Heart right ventricle (tissue), 16 donors: ENCODE results near the gene KCNH1. TPM values are rescaled to one million over a fixed set of nuclear protein-coding genes. Genes with fewer than 3 reads are reported as not detected.

Source experiments
- ATAC-seq, 8 donors: fragments of 200-7000 bp; cut with Tn5 transposase; one replicate each; pipeline ENCODE4 v1.9.1; 2020; ENCODE audit warnings: mild to moderate bottlenecking in 8 of 8, moderate library complexity in 8 of 8, moderate number of reproducible peaks in 1 of 8
- DNase-seq, 2 donors: peaks; one replicate each; pipeline ENCODE4 v3.0.0-alpha.2; 2020
- H3K27ac ChIP-seq, 10 donors: fragments of 200-600 bp; sonication (generic) in 2 of 10; one replicate each; pipeline versions ENCODE4 v1.5.0 to v1.8.0; 2020 to 2022; ENCODE audit warnings: mild to moderate bottlenecking in 3 of 10
- H3K27me3 ChIP-seq, 7 donors: fragments of 200-600 bp; one replicate each; pipeline ENCODE4 v1.8.0; 2021 to 2022; ENCODE audit warnings: mild to moderate bottlenecking in 2 of 7
- H3K36me3 ChIP-seq, 9 donors: fragments of 200-600 bp; sonication (generic) in 1 of 9; one replicate each; pipeline versions ENCODE4 v1.5.0 to v1.8.0; 2020 to 2022; ENCODE audit warnings: mild to moderate bottlenecking in 2 of 9
- H3K4me1 ChIP-seq, 9 donors: fragments of 200-600 bp; sonication (generic) in 1 of 9; one replicate each; pipeline versions ENCODE4 v1.5.0 to v1.8.0; 2020 to 2022; ENCODE audit warnings: mild to moderate bottlenecking in 4 of 9
- H3K4me3 ChIP-seq, 10 donors: fragments of 200-600 bp; sonication (generic) in 2 of 10; one replicate each; pipeline versions ENCODE4 v1.5.0 to v1.8.0; 2020 to 2022; ENCODE audit warnings: mild to moderate bottlenecking in 7 of 10, moderate library complexity in 2 of 10
- H3K9me3 ChIP-seq, 11 donors: fragments of 200-600 bp in 10 of 11; sonication (generic) in 2 of 11; one replicate each; pipeline versions ENCODE4 v1.5.0 to v1.8.0; 2013 to 2022; ENCODE audit warnings: mild to moderate bottlenecking in 2 of 11, control low read depth in 1 of 11, moderate library complexity in 1 of 11
- CTCF ChIP-seq, 9 donors: fragments of 200-600 bp; sonication (generic) in 2 of 9; IDR thresholded peaks; one replicate each; pipeline versions ENCODE4 v1.5.0 to v1.8.0; 2021 to 2022; ENCODE audit warnings: antibody characterized with exemption in 9 of 9, mild to moderate bottlenecking in 5 of 9, moderate library complexity in 1 of 9
- WGBS, 2 donors: extraction: QIAGEN DNeasy Blood & Tissue Kit; methylation state at CpG; one replicate each; pipeline ENCODE4 v1.1.7; 2013; ENCODE audit warnings: inconsistent platforms in 1 of 2; 5-methylcytosine and 5-hydroxymethylcytosine counted together
- intact Hi-C, 10 donors: fragments of 100-400 bp; cut with DNase I; formaldehyde crosslinking; loops; one replicate each; pipeline versions ENCODE4 v1.11.1 to v1.14.2; 2022
- polyA plus RNA-seq, 2 donors: library from polyadenylated mRNA; stranded (reverse); fragments of 200-250 nt; gene quantifications; one replicate each; pipeline ENCODE4 v1.2.3, GENCODE V29; 2013
- total RNA-seq, 10 donors: library from RNA; stranded (reverse); fragmentation: NEBNext Ultra II Directional in 3 of 10; extraction: Animal tissue kit (Norgen Biotek cat#: 25700) in 3 of 10; gene quantifications; one replicate each; pipeline versions ENCODE4 v1.2.1 to v1.2.4, GENCODE V29; 2021 to 2023
- donor health status: Arrhythmogenic right ventricular cardiomyopathy.
- donor health status: ischemic (EF 13 %, LVEDD 7.1; RV severe dilation, severe dysfunction).
- donor health status: healthy with polysubstance abuse.
- donor health status: DM: no; HTN: yes; CAD: no.
- donor health status: DM: no; HTN: no; CAD: no.
- donor health status: ischemic (EF 25% LVEDD 6.9; RV normal size, moderate dysfunction).
- donor health status: ischemic (EF 25% LVEDD 5.7; RV mildly dilated, moderate dysfunction).
- donor health status: healthy.
- donor health status: DM: yes; HTN: yes; CAD: no.
- donor health status: Ischemic cardiomyopathy.
- donor health status: ischemic (EF 35%, LVEDD 5.7; RV mildly dilated, moderate dysfunction).
- donor health status: nonischemic (EF 11% LVEDD 7.7; RV severe dilation, severe dysfunction).
- donor health status: DM: yes; HTN: yes; CAD: no.
- donor health status: PGD.
- donor health status: ischemic (EF 29% LVEDD 5.4; RV normal size, mild dysfunction).
- donor health status: nonischemic (EF 23%, LVEDD 6.1; RV moderate dilation, normal function).

The KCNH1 gene
- total and polyA plus RNA-seq, 12 donors: 0.09 TPM; not detected in 11

- no peaks in the 10 kb centered on the region for H3K27me3 ChIP-seq
- no peak overlapping the region for H3K27ac ChIP-seq
- H3K9me3 ChIP-seq: no peaks in the 10 kb centered on the region
- WGBS, 2 donors: 77 to 83% methylated on average over 7 of the region's 7 CpGs
- DNase-seq: no peak
- H3K36me3 ChIP-seq: no peaks in the 10 kb centered on the region
- H3K4me1 ChIP-seq: no peaks in the 10 kb centered on the region
- TF ChIP-seq CTCF (IDR thresholded peaks at IDR 0.05): no peak
- intact Hi-C loops: no loop called here
- H3K4me3 ChIP-seq: no peak overlapping the region
- ATAC-seq: peak in 1 of 8 donors; percentile 29
These were observed 426.4 kb downstream of the KCNH1 start for GRCh38 chr1:210707300-210708240.

- Histone ChIP-seq H3K36me3 (no peaks in the 10 kb centered on the region), H3K27me3 (no peaks in the 10 kb centered on the region), H3K4me1 (no peaks in the 10 kb centered on the region), H3K4me3 (no peak overlapping the region), H3K27ac (no peak overlapping the region), H3K9me3 (peaks cover 0 to 3% (median 0%) of the 10 kb centered on the region in 11 donors)
- 85 to 90% methylated on average over 3 of the region's 3 CpGs for WGBS, 2 donors
- no peak for DNase-seq
- TF ChIP-seq CTCF (IDR thresholded peaks at IDR 0.05): no peak
- no peak for ATAC-seq
- intact Hi-C loops: no loop called here
These were observed 427.7 kb downstream of the KCNH1 start for GRCh38 chr1:210706246-210706645.

GRCh38 chr1:210705086-210705485, 428.9 kb downstream of the KCNH1 start:
- no peak for DNase-seq
- no peak overlapping the region for H3K27ac ChIP-seq
- WGBS, 2 donors: 39 to 67% methylated on average over 3 of the region's 3 CpGs
- intact Hi-C loops: no loop called here
- H3K27me3 ChIP-seq: no peaks in the 10 kb centered on the region
- no peak overlapping the region for H3K4me3 ChIP-seq
- no peaks in the 10 kb centered on the region for H3K4me1 ChIP-seq
- ATAC-seq: no peak
- peaks cover 0 to 3% (median 0%) of the 10 kb centered on the region in 11 donors for H3K9me3 ChIP-seq
- no peaks in the 10 kb centered on the region for H3K36me3 ChIP-seq
- no peak for TF ChIP-seq CTCF (IDR thresholded peaks at IDR 0.05)

GRCh38 chr1:210703593-210703992, 430.4 kb downstream of the KCNH1 start:
- no peak overlapping the region for H3K27ac ChIP-seq
- 75 to 88% methylated on average over 2 of the region's 2 CpGs for WGBS, 2 donors
- no peak overlapping the region for H3K4me3 ChIP-seq
- H3K36me3 ChIP-seq: no peaks in the 10 kb centered on the region
- no peak for TF ChIP-seq CTCF (IDR thresholded peaks at IDR 0.05)
- DNase-seq (no peak), ATAC-seq (no peak)
- H3K9me3 ChIP-seq: peaks cover 0 to 3% (median 0%) of the 10 kb centered on the region in 11 donors
- no peaks in the 10 kb centered on the region for H3K27me3 ChIP-seq
- intact Hi-C loops: no loop called here
- no peaks in the 10 kb centered on the region for H3K4me1 ChIP-seq
